Uterus (tissue), 2 donors: Measurements from ENCODE around the gene FOXK1.

Experiments
- CTCF ChIP-seq, 4 experiments: fragments of 200-600 bp in 2 of 4; fragments of 450-650 bp in 2 of 4; sonication (generic) in 2 of 4; IDR thresholded peaks; one replicate each; pipeline ENCODE4 v1.5.1; 2016 to 2019; ENCODE audit warnings: antibody characterized with exemption in 4 of 4, mild to moderate bottlenecking in 2 of 4, moderate library complexity in 1 of 4
- POLR2A ChIP-seq, 2 donors: fragments of 450-650 bp; IDR thresholded peaks; one replicate each; pipeline ENCODE4 v1.6.1; 2016; ENCODE audit warnings: antibody characterized with exemption in 2 of 2, mild to moderate bottlenecking in 1 of 2, moderate library complexity in 1 of 2

- no peak for TF ChIP-seq CTCF (IDR thresholded peaks at IDR 0.05)
- TF ChIP-seq POLR2A (IDR thresholded peaks at IDR 0.05): no peak
Observed at GRCh38 chr7:4796453-4796852, 114.4 kb downstream of the FOXK1 start.
